ENCODE results near the gene DTX3L.

DTX3L gene

GRCh38 chr3:122564155-122564912, at the start of gene DTX3L, which contains the start of gene PARP9:
Gene DTX3L, plus strand, starts transcription at chr3:122564338. Its CDS starts 89 bp downstream, at chr3:122564427.
Gene PARP9, minus strand, starts transcription at chr3:122564300. Its CDS starts 4,680 bp downstream, at chr3:122559620.
- peak; percentile 49 to 57 for DNase-seq (ENCODE audit: low read depth in 2 of 2)

DNA sequence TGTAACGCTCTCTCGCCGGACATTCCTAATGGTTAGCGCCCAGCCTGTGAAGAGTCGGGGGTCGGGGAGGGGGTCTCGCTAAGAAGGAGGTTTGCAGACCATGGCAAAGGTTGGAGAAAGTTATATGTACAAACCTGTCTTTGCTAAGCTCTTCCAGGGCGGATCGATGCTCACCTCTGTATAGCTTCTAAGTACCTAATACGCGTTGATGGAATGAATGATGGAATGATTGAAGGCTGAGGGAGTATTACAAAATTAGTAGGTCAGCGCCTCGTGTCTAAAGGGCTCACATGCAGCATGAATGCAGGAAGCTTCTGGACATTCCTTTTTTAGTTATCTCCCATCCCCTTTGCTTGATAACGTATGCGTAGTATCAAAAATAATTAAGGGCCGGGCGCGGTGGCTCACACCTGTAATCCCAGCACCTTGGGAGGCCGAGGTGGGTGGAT, 49.1 kb upstream of the DTX3L start:
- DNase-seq (ENCODE audit: low read depth in 2 of 2), result no peak

DNA sequence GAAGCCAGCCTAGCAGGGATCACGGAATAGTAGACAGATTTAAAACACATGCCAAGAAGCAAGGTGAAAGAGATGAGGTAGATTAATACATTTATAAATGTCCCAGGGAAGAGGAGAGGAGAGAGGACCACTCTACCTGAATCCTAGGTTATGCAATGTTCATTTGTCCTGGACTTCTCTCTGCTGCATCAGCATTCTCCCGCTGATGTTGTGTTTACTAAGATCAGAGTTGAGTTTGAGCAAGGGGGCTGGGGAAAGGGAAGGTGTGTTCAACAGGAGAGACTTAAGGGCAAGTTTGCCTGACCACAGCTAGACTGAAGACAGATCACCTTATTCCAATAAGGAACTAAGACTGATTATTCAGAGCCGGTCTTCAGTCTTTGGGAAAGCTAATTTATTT, 48.3 kb upstream of the DTX3L start:
- DNase-seq (ENCODE audit: low read depth in 2 of 2), result no peak

- DNase-seq (ENCODE audit: low read depth in 2 of 2), result no peak
Observed at GRCh38 chr3:122516846-122517360, 47.2 kb upstream of the DTX3L start.

GRCh38 chr3:122519693-122520092, 44.4 kb upstream of the DTX3L start:
- no peak for DNase-seq (ENCODE audit: low read depth in 2 of 2)

- DNase-seq (ENCODE audit: low read depth in 2 of 2), result no peak
Observed at GRCh38 chr3:122520861-122521260, 43.3 kb upstream of the DTX3L start.

DNA sequence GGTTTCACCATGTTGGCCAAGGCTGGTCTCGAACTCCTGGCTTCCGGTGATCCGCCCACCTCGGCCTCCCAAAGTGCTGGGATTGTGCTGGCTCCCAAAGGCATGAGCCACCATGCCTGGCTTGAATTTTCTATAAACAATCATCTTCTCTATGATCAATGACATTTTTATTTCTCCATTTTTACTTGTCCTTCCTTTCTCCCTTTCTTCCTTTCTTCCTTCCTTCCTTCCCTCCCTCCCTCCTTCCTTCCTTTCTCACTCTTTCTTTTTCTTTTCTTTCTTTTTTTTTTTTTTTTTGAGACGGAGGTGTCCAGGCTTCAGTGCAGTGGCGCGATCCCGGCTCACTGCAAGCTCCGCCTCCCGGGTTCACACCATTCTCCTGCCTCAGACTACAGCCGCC, 40.8 kb upstream of the DTX3L start:
- no peak for DNase-seq (ENCODE audit: low read depth in 2 of 2)

DNA sequence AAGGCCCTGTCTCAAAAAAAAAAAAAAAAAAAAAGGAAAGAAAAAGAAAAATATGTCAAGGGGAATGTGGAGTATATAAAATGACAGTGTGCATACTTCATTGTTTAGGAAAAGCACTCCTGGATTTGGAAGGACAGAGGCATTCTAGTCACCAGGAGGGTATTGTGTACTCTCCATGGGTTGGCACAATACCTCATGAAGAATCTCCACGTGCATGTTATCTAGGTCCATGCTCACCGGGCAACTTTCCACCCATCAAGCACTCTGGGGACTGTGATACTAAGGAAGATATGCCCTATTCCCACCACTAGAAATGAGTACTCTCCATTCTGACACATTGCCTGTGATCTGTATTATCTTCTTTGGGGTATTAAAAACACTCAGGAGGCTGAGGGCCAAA, 34.0 kb upstream of the DTX3L start:
- no peak for DNase-seq (ENCODE audit: low read depth in 2 of 2)

- DNase-seq (ENCODE audit: low read depth in 2 of 2), result no peak
Observed at GRCh38 chr3:122533480-122533879, 30.7 kb upstream of the DTX3L start.

GRCh38 chr3:122533931-122534334, 30.2 kb upstream of the DTX3L start:
- peak in 1 of 2 donors; percentile 27 for DNase-seq (ENCODE audit: low read depth in 2 of 2)

DNA sequence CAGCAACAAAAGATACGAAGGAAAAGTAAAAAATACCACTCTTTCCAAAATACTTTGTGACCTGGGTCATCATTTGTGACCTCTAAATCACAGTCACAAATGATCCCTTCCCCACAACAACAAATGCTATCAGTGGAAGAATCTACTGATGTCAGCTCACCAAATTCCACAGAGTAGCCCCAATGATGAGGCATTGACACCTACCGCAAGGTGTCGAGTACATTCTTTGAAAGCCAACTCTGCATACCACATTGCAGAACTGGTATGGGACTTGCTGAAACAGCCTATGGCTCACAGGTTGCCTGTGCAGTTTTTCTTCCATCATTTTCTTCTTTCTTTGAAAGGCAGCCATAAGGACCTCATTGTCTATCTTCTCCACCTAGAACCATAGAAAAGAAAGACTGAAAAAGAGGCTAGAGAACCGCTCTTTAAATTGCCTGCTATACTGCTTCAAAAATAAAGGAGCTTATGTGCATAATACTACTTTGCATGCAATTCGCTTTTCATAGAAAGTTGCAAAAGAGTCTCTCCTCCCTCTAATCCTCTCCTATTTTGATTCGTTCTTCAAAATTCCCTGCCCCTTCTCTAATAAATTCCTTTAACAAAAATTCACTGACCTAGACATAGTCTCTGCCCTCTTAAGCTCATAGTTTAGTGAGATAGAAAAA, 28.0 kb upstream of the DTX3L start:
- no peak for DNase-seq (ENCODE audit: low read depth in 2 of 2)

GRCh38 chr3:122536632-122537001, 27.5 kb upstream of the DTX3L start:
- no peak for DNase-seq (ENCODE audit: low read depth in 2 of 2)

GRCh38 chr3:122538956-122539490, 25.1 kb upstream of the DTX3L start:
- DNase-seq (ENCODE audit: low read depth in 2 of 2), result no peak

- DNase-seq (ENCODE audit: low read depth in 2 of 2), result no peak
Observed at GRCh38 chr3:122546151-122546550, 18.0 kb upstream of the DTX3L start.

DNA sequence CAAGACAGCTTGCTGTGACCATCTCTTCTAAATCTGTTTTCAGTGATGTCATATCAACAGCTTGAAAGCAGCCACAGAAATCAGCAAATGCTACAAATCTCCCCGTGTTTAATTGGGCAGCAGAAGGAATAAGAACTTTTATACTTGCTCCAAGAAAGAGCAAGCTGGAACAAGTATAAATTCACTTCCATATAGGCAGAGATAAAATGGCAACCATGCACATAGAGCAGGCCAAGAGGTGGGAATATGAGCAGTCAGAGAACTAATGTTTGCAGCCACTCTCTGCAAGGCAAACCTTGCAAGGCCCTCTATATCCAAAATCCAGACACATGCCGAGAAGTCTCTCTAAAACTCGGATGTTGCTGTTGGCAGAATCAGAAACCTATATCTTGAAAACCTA, 16.1 kb upstream of the DTX3L start:
- no peak for DNase-seq (ENCODE audit: low read depth in 2 of 2)

DNA sequence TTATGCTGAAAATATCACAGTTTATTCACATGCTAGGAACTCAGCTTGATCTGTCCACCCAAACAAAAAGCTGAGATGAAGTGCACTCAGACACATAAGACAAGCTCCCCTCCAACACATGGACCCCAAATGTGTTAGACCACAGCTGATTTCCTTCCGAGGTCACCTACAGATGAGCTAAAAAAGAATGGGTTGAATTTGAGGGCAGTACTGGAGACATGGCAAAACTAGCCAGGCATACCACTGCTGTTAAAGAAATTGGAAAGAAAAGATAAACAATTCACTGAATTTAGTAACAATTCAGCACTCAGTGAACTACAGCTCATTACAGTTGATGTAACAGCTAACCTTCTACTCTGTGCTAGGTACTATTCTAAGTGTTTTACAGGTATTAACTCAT, 15.5 kb upstream of the DTX3L start:
- DNase-seq (ENCODE audit: low read depth in 2 of 2), result no peak

GRCh38 chr3:122553171-122553570, 11.0 kb upstream of the DTX3L start:
- DNase-seq (ENCODE audit: low read depth in 2 of 2), result no peak

DNA sequence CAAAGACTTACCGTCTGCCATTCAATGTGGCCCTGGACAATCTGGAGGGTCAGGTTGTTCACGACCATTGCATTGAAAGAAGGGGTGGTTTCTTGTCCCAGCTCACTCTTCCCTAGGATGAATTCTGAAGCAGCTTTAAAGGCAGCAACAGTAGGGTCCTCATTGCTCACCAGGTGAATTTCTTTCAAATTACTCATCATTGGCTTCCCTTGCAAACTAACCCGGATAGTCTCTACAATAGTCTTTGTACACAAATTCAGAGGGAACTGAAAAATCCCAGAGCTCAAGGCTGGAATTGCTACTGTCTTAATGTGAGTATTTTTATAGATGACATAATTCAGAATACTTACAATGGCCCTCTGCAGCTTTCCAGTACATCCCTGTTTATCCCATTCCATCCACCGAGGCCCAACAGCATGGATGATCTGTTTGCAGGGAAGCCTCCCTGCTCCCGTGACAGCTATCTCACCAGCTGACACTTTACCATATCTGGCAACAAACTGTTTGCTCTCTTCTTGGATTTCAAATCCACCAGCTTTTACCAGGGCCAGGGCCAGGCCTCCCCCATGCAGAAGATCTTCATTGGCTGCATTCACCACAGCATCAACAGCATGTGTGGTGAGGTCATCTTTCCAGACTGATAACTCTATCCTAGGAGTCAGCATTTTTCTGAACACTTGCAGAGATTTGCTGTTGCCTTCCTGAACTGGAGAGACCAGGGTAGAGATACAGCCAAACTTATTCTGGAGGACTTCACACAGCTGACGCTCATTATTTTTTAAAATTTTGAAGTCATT, 8.7 kb upstream of the DTX3L start:
- no peak for DNase-seq (ENCODE audit: low read depth in 2 of 2)

- no peak for DNase-seq (ENCODE audit: low read depth in 2 of 2)
Observed at GRCh38 chr3:122557356-122557755, 6.8 kb upstream of the DTX3L start.

DNA sequence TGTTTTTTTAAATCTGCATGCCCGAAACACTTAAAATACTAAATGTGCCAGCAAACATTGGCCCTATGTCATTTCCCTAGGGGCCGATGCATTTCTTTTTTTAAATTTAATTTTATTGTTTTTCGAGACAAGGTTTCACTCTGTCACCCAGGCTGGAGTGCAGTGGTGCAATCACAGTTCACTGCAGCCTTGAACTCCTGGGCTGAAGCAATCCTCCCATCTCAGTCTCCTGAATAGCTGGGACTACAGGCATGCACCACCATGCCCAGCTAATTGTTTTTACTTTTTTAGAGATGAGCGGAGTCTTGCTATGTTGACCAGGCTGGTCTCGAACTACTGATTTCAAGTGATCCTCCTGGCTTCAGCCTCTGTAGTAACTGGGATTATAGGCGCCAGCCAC, 5.5 kb upstream of the DTX3L start:
- DNase-seq (ENCODE audit: low read depth in 2 of 2), result no peak

DNA sequence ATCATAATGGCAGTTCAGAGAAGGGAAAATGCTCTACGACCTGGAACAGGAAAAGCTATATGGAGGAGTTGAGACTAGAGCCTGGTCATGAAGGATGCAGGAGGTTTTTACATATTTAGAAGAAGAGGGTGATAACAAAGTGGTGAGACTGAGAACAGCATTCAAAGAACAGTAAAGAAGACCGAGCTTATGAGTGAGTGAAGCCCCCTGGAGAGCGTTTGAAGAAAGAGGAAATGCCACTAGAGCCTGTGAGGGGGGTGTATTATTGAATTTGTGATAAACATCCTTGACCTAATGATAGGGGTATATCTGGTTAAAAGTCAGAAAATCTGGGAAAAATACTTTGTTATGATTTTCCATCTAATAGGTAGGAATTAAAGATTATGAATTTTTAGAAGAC, 4.2 kb upstream of the DTX3L start:
- DNase-seq (ENCODE audit: low read depth in 2 of 2), result no peak

DNA sequence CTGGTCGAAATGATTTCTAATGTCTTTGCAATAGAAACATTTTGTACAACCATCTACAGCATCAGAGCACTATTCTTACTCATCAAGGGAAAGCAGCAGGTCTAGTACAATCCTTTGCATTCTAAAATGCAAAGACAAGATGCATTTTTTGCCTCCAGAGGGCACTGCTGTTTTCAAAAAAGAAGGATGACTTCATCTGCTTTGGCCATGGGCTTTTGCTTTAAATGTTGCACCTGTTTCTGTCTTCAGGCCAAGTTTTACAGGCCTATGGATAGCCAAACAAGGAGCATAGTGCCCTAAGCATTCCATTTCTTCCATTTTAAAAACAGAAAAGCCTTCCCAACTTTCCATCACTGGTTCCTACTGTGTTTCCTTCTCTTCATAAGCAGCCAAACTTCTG, 3.5 kb upstream of the DTX3L start:
- peak in 1 of 2 donors; percentile 55 for DNase-seq (ENCODE audit: low read depth in 2 of 2)
